GM13976 (cell line): ENCODE measurements around the gene HSD17B12.

Experiments used
- DNase-seq: peaks from one replicate; pipeline ENCODE4 v3.0.0; 2012; ENCODE audit warnings: low spot score
- in situ Hi-C: fragments of 300-500 bp; cut with MboI; formaldehyde crosslinking; loops from one replicate; pipeline ENCODE4 v1.12.0; 2022; ENCODE audit warnings: low sequenced_read_pairs, mixed read lengths, inconsistent platforms; ENCODE audit not compliant: unreplicated experiment
- TF ChIP-seq, protein P1 (sequence below): IDR thresholded peaks from 2 replicates; pipeline ENCODE4 v1.5.1; 2012; ENCODE audit warnings: borderline replicate concordance, mild to moderate bottlenecking; ENCODE audit not compliant: insufficient read depth; ENCODE audit errors: extremely low read depth, missing control alignments, control extremely low read depth

The HSD17B12 gene

DNA sequence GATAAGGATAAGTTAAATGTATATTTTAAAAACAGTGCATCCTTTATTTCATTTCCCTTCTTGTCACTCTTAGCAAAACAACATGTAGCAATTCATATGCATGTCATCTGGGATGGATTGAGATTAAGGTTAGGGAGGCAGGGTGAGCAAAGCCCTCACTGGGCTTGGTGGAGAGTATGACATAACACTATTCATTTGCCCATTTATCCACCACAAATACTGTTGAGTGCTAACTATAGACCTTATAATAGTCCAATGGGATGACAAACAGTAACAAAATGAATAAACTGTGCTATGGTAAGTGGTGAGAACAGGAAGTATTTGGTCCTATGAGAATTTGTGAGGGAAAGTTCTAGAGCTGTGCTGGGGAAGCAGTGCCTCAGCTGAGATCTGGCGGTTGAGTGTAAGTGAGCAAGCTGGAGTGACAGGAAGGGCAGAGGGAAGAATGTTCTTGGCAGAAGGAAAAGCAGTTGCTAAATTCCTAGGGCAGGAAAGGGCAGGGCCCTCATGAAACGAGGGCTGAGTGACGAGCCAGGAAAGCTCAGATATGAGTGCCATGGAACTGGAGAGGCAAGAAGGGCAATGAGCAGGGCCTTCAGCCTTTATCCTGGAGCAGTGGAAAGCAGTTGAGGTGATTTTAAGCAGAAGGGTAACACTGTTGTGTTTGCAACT is 6.7 kb downstream of the HSD17B12 start:
- DNase-seq, result no peak
- in situ Hi-C loops, result no loop called here
- TF ChIP-seq, protein P1, sequence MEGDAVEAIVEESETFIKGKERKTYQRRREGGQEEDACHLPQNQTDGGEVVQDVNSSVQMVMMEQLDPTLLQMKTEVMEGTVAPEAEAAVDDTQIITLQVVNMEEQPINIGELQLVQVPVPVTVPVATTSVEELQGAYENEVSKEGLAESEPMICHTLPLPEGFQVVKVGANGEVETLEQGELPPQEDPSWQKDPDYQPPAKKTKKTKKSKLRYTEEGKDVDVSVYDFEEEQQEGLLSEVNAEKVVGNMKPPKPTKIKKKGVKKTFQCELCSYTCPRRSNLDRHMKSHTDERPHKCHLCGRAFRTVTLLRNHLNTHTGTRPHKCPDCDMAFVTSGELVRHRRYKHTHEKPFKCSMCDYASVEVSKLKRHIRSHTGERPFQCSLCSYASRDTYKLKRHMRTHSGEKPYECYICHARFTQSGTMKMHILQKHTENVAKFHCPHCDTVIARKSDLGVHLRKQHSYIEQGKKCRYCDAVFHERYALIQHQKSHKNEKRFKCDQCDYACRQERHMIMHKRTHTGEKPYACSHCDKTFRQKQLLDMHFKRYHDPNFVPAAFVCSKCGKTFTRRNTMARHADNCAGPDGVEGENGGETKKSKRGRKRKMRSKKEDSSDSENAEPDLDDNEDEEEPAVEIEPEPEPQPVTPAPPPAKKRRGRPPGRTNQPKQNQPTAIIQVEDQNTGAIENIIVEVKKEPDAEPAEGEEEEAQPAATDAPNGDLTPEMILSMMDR, result no peak

DNA sequence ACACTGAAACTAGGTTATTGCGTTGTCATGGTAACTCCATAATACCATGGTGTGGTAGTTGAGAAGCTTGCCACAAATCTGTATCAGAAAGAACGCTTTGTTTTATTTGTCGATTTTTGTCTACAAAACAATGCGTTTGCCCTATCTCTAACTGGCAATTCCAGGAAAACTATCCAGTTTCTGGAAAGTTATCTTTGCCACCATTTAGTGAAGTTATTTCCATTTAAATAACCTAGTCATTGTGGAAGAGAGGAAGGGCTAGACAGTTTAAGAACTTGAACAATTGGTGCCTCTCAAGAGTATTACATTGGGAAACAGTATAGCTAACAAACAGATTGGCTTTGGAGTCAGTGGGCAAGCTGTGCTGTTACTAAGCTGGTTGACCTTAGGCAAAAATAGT is 7.9 kb downstream of the HSD17B12 start:
- in situ Hi-C loops, result no loop called here
- TF ChIP-seq, protein P1, result no peak
- no peak for DNase-seq

DNA sequence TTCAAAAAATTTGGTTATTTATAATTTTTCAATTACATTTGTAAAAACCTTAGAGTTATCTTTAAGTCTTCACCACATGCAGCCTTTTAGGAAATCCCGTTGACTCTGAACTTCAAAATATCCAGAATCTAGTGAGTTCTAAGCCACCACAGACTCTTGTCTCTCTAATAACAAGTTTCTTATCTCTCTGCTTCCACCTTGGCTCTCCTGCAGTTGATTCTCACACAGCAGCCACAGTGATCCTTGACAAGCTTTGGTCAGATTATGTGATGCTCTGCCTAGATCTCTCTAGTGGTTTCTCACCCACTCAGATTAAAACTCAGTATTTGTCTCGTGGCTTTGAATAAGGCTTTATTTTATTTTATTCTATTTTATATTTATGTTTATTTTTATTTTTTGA is 8.6 kb downstream of the HSD17B12 start:
- in situ Hi-C loops, result no loop called here
- TF ChIP-seq, protein P1, result no peak
- no peak for DNase-seq

DNA sequence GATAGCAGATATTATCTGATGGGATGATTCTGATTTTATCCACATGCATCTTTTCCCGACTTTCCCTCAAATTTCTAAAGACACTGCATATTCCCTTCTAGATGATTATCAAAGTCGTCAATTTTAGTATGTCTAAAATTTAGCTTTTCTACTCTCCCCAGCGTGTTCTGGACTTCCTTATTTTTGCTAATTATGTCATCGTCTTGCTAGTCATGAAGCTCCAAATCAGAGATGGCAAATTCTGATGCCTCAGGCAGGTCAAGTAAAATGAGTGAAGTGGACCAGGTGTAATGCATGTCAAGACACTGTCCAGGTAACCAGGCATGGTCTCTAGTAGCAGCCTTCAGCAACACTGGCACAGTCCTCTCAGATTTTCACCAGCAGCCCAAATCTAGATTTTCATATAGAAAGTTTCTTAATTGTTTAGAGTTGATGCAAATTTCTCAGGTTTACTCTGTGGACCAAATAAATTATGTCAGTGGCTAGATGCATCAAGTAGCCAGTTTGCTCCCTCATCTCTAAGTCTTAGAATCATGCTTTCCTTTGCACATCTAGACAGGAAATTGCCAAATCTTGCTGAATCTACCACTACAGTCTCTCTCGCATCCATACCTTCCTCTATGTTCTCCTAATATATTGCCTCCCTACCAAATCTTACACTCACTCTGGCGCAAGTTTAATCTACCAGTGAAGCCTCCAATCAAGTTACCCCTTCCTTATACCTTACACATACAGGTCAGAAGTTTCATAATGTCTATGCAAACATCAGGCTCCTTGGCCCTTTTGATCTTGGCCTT is 10.6 kb downstream of the HSD17B12 start:
- no peak for DNase-seq
- in situ Hi-C loops, result no loop called here
- TF ChIP-seq, protein P1, result no peak

DNA sequence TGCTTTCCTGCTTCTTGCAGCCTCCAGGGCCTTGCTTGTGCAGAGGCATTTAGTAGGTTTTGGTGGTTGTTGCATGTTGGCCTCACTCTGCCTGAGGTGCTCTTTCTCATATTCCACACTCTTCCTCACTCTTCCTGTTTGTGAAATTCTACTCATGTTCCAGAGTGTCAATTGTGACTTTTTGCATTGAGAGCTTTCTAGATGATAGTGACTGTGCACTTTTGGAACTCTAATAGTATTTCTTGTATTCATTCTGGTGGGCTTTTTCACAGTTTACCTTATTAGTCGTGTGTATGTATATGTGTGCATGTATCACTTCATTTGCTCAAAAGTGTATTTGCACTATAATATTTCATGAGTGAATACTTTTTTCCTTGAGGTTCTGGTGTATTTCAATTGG is 11.3 kb downstream of the HSD17B12 start:
- DNase-seq, result no peak
- in situ Hi-C loops, result no loop called here
- TF ChIP-seq, protein P1, result no peak

DNA sequence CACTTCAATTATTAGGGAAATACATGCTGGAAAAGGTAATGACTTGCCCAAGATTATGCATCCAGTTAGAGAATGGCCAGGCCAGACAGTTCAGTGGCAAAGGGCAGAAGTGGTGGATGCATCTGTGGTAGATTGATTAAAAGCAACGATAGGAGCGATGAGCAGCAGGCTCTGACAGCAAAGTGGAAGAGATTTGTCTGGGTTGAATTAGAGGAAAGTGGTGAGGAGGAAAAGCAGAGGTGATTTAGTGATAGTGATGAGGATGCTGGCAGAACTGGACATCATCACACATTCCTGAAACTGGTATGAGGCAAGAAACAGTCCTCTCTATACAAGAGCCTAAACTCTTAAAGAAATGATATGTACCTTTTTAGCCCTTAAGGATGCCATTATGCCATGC is 12.5 kb downstream of the HSD17B12 start:
- in situ Hi-C loops, result no loop called here
- TF ChIP-seq, protein P1, result no peak

More for the DNA sequence above, 12.5 kb downstream of the HSD17B12 start:
- no peak for DNase-seq
